Heart left ventricle (tissue), 13 donors: Measurements from ENCODE around the gene MPPED2.

Experiments used
- CTCF ChIP-seq, 12 donors: fragments of 200-600 bp; sonication (generic) in 4 of 12; IDR thresholded peaks; one replicate each; pipeline versions ENCODE4 v1.5.0 to v1.8.0; 2018 to 2022; ENCODE audit warnings: antibody characterized with exemption in 12 of 12, mild to moderate bottlenecking in 5 of 12
- POLR2A ChIP-seq, 2 donors: fragments of 450-650 bp; IDR thresholded peaks; one replicate each; pipeline ENCODE4 v1.6.1; 2017; ENCODE audit warnings: antibody characterized with exemption in 2 of 2, mild to moderate bottlenecking in 2 of 2, moderate library complexity in 2 of 2
- donor health status: ischemic (EF 13 %, LVEDD 7.1; RV severe dilation, severe dysfunction).
- donor health status: DM: no; HTN: yes; CAD: no.
- donor health status: DM: no; HTN: no; CAD: no.
- donor health status: ischemic (EF 25% LVEDD 6.9; RV normal size, moderate dysfunction).
- donor health status: ischemic (EF 25% LVEDD 5.7; RV mildly dilated, moderate dysfunction).
- donor health status: ischemic (EF 35%, LVEDD 5.7; RV mildly dilated, moderate dysfunction).
- donor health status: nonischemic (EF 11% LVEDD 7.7; RV severe dilation, severe dysfunction).
- donor health status: DM: yes; HTN: yes; CAD: no.
- donor health status: PGD.
- donor health status: ischemic (EF 29% LVEDD 5.4; RV normal size, mild dysfunction).
- donor health status: nonischemic (EF 23%, LVEDD 6.1; RV moderate dilation, normal function).

- no peak for TF ChIP-seq CTCF (IDR thresholded peaks at IDR 0.05)
- TF ChIP-seq POLR2A (IDR thresholded peaks at IDR 0.05): no peak
These were observed 59.6 kb downstream of the MPPED2 start for GRCh38 chr11:30526558-30526957.
